ENCODE results near the gene RHPN2. TPM values are rescaled to one million over a fixed set of nuclear protein-coding genes. Genes with fewer than 3 reads are reported as not detected.
"Not testable (repeated sequence)": the region's sequence is repeated elsewhere in the genome, so short reads cannot be mapped to it uniquely, and the experiment has no call there.

The RHPN2 gene
- total and polyA plus RNA-seq, 2 donors (not counting 3 experiments of a cell fraction or from before 2014, with no cell fraction given): 2.3 to 2.7 TPM

DNA sequence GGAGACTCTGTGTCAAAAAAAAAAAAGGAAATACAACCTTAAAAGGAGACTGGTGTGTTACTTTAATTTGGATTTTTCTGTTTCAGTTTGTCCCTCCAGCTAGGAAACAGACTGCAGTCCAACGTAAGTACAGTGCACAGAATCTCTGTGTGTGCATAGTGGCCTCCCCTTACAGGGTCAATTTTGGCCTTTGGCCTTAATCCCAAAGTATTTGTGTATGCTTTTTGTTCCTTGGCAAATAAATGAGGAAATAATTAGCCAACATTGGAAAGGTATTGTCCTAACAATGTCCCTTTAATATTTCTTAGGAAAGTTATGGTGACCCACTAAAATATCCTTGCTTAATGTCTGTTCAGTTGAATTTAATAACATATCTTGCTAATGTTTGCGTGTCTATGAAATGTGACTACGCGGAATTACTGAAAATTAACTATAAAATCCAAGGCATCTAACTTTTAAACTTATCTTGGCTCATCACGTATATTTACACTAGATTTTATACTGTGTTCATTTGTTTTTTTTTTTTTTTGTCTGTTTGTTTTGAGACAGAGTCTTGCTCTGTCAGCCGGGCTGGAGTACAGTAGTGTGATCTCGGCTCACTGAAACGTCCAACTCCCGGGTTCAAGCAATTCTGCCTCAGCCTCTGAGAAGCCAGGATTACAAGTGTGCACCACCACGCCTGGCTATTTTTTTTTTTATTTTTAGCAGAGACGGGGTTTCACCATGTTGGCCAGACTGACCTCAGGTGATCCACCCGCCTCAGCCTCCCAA, 39.0 kb downstream of the RHPN2 start:
- CTCF ChIA-PET; H3K79me2 ChIP-seq (ENCODE audit: control insufficient read depth, insufficient read depth, low read length); FAIRE-seq; intact Hi-C loops (cut with micrococcal nuclease); dilution Hi-C loops (cut with MboI; ENCODE audit: extremely low pct_ligation_motif_present, low sequenced_read_pairs); H3K9me1 ChIP-seq (replicated peaks; ENCODE audit: control insufficient read depth, extremely low read depth, insufficient read depth, low read length); DNase-seq (ENCODE audit: low read depth, low spot score); BruUV-seq (replicated peaks); H3K4me3 ChIP-seq (replicated peaks in 1 of 3; ENCODE audit: insufficient read depth in 1 of 3, low read depth in 1 of 3, low read length in 3 of 3); H3K9ac ChIP-seq (replicated peaks; ENCODE audit: extremely low read depth, insufficient read depth, low read length); H3K27ac ChIP-seq (ENCODE audit: insufficient read depth, low read depth, low read length); H4K20me1 ChIP-seq (replicated peaks; ENCODE audit: control insufficient read depth, extremely low read depth, insufficient read depth, low read length); H3K36me3 ChIP-seq (ENCODE audit: control insufficient read depth in 2 of 2, extremely low read depth in 1 of 2, insufficient read depth in 2 of 2, low read length in 2 of 2); H3K9me3 ChIP-seq (replicated peaks; ENCODE audit: control insufficient read depth, insufficient read depth, low read length); H3K4me2 ChIP-seq (ENCODE audit: insufficient read depth, low read length); H3K27me3 ChIP-seq (ENCODE audit: control insufficient read depth in 2 of 2, insufficient read depth in 2 of 2, low read length in 2 of 2); POLR2A ChIA-PET; H3K4me1 ChIP-seq (ENCODE audit: control insufficient read depth, extremely low read depth, insufficient read depth, low read length); H2AFZ ChIP-seq (ENCODE audit: low read depth, low read length): not testable (repeated sequence)

DNA sequence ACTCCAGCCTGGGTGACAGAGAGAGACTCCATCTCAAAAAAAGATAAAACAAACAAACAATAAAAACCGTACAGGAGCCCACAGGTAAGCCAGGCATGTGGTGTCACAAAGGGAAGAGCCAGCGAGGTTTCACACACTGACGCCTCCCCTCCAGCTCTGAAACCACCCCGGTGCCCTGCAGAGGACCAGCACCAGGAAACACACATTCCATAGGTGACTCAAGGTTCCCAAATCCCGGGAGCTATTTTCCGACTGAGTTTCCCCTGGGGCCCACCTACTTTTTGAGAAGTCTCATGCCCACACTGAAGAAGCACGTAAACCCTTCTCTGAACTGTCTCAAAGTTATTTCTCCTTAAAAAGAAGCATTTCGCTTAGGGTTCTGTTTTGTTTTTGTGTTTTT, 40.3 kb downstream of the RHPN2 start:
- Histone ChIP-seq H3K4me2 (ENCODE audit: insufficient read depth, low read length) (no peak overlapping the region), H3K9me1 (replicated peaks; ENCODE audit: control insufficient read depth, extremely low read depth, insufficient read depth, low read length) (no peaks in the 10 kb centered on the region), H2AFZ (ENCODE audit: low read depth, low read length) (no peak overlapping the region), H3K4me1 (ENCODE audit: control insufficient read depth, extremely low read depth, insufficient read depth, low read length) (no peaks in the 10 kb centered on the region), H3K4me3 (replicated peaks in 1 of 3; ENCODE audit: insufficient read depth in 1 of 3, low read depth in 1 of 3, low read length in 3 of 3) (no peak overlapping the region), H3K9me3 (replicated peaks; ENCODE audit: control insufficient read depth, insufficient read depth, low read length) (no peaks in the 10 kb centered on the region), H3K36me3 (ENCODE audit: control insufficient read depth in 2 of 2, extremely low read depth in 1 of 2, insufficient read depth in 2 of 2, low read length in 2 of 2) (no peaks in the 10 kb centered on the region), H3K79me2 (ENCODE audit: control insufficient read depth, insufficient read depth, low read length) (no peaks in the 10 kb centered on the region), H4K20me1 (replicated peaks; ENCODE audit: control insufficient read depth, extremely low read depth, insufficient read depth, low read length) (no peaks in the 10 kb centered on the region), H3K27me3 (ENCODE audit: control insufficient read depth in 2 of 2, insufficient read depth in 2 of 2, low read length in 2 of 2) (no peaks in the 10 kb centered on the region), H3K27ac (ENCODE audit: insufficient read depth, low read depth, low read length) (no peak overlapping the region), H3K9ac (replicated peaks; ENCODE audit: extremely low read depth, insufficient read depth, low read length) (no peak overlapping the region)
- dilution Hi-C loops (cut with MboI; ENCODE audit: extremely low pct_ligation_motif_present, low sequenced_read_pairs): no loop called here
- ChIA-PET CTCF (no interaction called here), POLR2A (no interaction called here)
- no TSS peak for BruUV-seq (replicated peaks)
- TF ChIP-seq GATA2 (IDR thresholded peaks at IDR 0.05; ENCODE audit: insufficient read depth, insufficient read length, low read depth, low read length): no peak
- no peak for TF ChIP-seq FOS (IDR thresholded peaks at IDR 0.05; ENCODE audit: borderline replicate concordance, insufficient read depth, low read length)
- TF ChIP-seq POLR2A (IDR thresholded peaks at IDR 0.05; ENCODE audit: low read depth, low read length): no peak
- TF ChIP-seq MYC (IDR thresholded peaks at IDR 0.05; ENCODE audit: low read depth, low read length): no peak
- no peak for TF ChIP-seq POLR2AphosphoS5 (IDR thresholded peaks at IDR 0.05; ENCODE audit: insufficient read depth, low read depth, low read length)
- TF ChIP-seq JUN (IDR thresholded peaks at IDR 0.05; ENCODE audit: borderline replicate concordance, insufficient read depth, insufficient read length, low read depth): no peak
- TF ChIP-seq EZH2 (IDR thresholded peaks at IDR 0.05; ENCODE audit: borderline replicate concordance, low read depth, low read length, severe bottlenecking): no peak
- TF ChIP-seq, protein P1, sequence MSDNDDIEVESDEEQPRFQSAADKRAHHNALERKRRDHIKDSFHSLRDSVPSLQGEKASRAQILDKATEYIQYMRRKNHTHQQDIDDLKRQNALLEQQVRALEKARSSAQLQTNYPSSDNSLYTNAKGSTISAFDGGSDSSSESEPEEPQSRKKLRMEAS (IDR thresholded peaks at IDR 0.05; ENCODE audit: insufficient read depth, insufficient read length): no peak
- TF ChIP-seq, protein P2, sequence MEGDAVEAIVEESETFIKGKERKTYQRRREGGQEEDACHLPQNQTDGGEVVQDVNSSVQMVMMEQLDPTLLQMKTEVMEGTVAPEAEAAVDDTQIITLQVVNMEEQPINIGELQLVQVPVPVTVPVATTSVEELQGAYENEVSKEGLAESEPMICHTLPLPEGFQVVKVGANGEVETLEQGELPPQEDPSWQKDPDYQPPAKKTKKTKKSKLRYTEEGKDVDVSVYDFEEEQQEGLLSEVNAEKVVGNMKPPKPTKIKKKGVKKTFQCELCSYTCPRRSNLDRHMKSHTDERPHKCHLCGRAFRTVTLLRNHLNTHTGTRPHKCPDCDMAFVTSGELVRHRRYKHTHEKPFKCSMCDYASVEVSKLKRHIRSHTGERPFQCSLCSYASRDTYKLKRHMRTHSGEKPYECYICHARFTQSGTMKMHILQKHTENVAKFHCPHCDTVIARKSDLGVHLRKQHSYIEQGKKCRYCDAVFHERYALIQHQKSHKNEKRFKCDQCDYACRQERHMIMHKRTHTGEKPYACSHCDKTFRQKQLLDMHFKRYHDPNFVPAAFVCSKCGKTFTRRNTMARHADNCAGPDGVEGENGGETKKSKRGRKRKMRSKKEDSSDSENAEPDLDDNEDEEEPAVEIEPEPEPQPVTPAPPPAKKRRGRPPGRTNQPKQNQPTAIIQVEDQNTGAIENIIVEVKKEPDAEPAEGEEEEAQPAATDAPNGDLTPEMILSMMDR (IDR thresholded peaks at IDR 0.05; ENCODE audit: extremely low read depth in 1 of 2, insufficient read depth in 1 of 2, low read depth in 1 of 2, low read length in 2 of 2): no peak
- FAIRE-seq (no peak), DNase-seq (ENCODE audit: low read depth, low spot score) (no peak)
- intact Hi-C loops (cut with micrococcal nuclease): no loop called here
